ENCODE measurements around the gene RAET1L.
"Not testable (repeated sequence)": the region's sequence is repeated elsewhere in the genome, so short reads cannot be mapped to it uniquely, and the experiment has no call there.

The RAET1L gene

GRCh38 chr6:149979293-149979692, 46.0 kb downstream of the RAET1L start:
- Mint-ChIP-seq H3K9me3 (no peaks in the 10 kb centered on the region), H3K4me3 (no peak overlapping the region), H3K4me1 (peaks cover 4% of the 10 kb centered on the region), H3K27me3 (peaks cover 83% of the 10 kb centered on the region), H3K36me3 (ENCODE audit: low read depth) (no peaks in the 10 kb centered on the region), H3K27ac (no peak overlapping the region)
- no peak for ATAC-seq
- no peak for DNase-seq

GRCh38 chr6:149978610-149979009, 46.7 kb downstream of the RAET1L start:
- no peak for DNase-seq

GRCh38 chr6:149977221-149977620, 48.1 kb downstream of the RAET1L start:
- H3K9me3 Mint-ChIP-seq = no peaks in the 10 kb centered on the region
- peaks cover 4% of the 10 kb centered on the region for H3K4me1 Mint-ChIP-seq
- no peak overlapping the region for H3K27ac Mint-ChIP-seq
- H3K27me3 Mint-ChIP-seq = peaks cover 85% of the 10 kb centered on the region
- no peaks in the 10 kb centered on the region for H3K36me3 Mint-ChIP-seq (ENCODE audit: low read depth)
- DNase-seq (no peak), ATAC-seq (no peak)
- no peak overlapping the region for H3K4me3 Mint-ChIP-seq

More at GRCh38 chr6:149978610-149979009, 46.7 kb downstream of the RAET1L start:
- Mint-ChIP-seq H3K9me3 (no peaks in the 10 kb centered on the region), H3K36me3 (ENCODE audit: low read depth) (no peaks in the 10 kb centered on the region), H3K27me3 (peaks cover 85% of the 10 kb centered on the region), H3K4me1 (peaks cover 4% of the 10 kb centered on the region), H3K27ac (no peak overlapping the region), H3K4me3 (no peak overlapping the region)
- ATAC-seq = no peak

- H3K4me3 Mint-ChIP-seq = no peak overlapping the region
- H3K4me1 Mint-ChIP-seq = peaks cover 4% of the 10 kb centered on the region
- H3K9me3 Mint-ChIP-seq = no peaks in the 10 kb centered on the region
- H3K27me3 Mint-ChIP-seq = peaks cover 81% of the 10 kb centered on the region
- no peak for ATAC-seq
- no peak for DNase-seq
- no peak overlapping the region for H3K27ac Mint-ChIP-seq
- no peaks in the 10 kb centered on the region for H3K36me3 Mint-ChIP-seq (ENCODE audit: low read depth)
Observed at GRCh38 chr6:149975400-149975799, 49.9 kb downstream of the RAET1L start.

GRCh38 chr6:149974825-149975224, 50.5 kb downstream of the RAET1L start:
- no peaks in the 10 kb centered on the region for H3K36me3 Mint-ChIP-seq (ENCODE audit: low read depth)
- peaks cover 84% of the 10 kb centered on the region for H3K27me3 Mint-ChIP-seq
- no peaks in the 10 kb centered on the region for H3K9me3 Mint-ChIP-seq
- H3K4me3 Mint-ChIP-seq = no peak overlapping the region
- ATAC-seq = no peak
- peaks cover 4% of the 10 kb centered on the region for H3K4me1 Mint-ChIP-seq
- H3K27ac Mint-ChIP-seq = no peak overlapping the region
- DNase-seq = no peak

- DNase-seq; ATAC-seq; H3K27ac Mint-ChIP-seq; H3K4me1 Mint-ChIP-seq; H3K9me3 Mint-ChIP-seq; H3K36me3 Mint-ChIP-seq (ENCODE audit: low read depth); H3K4me3 Mint-ChIP-seq: not testable (repeated sequence)
- H3K27me3 Mint-ChIP-seq = peaks cover 84% of the 10 kb centered on the region
Observed at GRCh38 chr6:149974394-149974793, 50.9 kb downstream of the RAET1L start.

- H3K27ac Mint-ChIP-seq = no peak overlapping the region
- H3K4me3 Mint-ChIP-seq = no peak overlapping the region
- peaks cover 7% of the 10 kb centered on the region for H3K4me1 Mint-ChIP-seq
- no peaks in the 10 kb centered on the region for H3K36me3 Mint-ChIP-seq (ENCODE audit: low read depth)
- H3K27me3 Mint-ChIP-seq = peaks cover 84% of the 10 kb centered on the region
- DNase-seq (no peak), ATAC-seq (no peak)
- no peaks in the 10 kb centered on the region for H3K9me3 Mint-ChIP-seq
Observed at GRCh38 chr6:149969635-149970034, 55.7 kb downstream of the RAET1L start.

GRCh38 chr6:149968909-149969308, 56.4 kb downstream of the RAET1L start:
- H3K27ac Mint-ChIP-seq; H3K36me3 Mint-ChIP-seq (ENCODE audit: low read depth); ATAC-seq; DNase-seq; H3K9me3 Mint-ChIP-seq; H3K4me3 Mint-ChIP-seq: not testable (repeated sequence)
- peaks cover 14% of the 10 kb centered on the region for H3K4me1 Mint-ChIP-seq
- peaks cover 84% of the 10 kb centered on the region for H3K27me3 Mint-ChIP-seq
